ENCODE data around the gene PDE6D.

PDE6D gene

DNA sequence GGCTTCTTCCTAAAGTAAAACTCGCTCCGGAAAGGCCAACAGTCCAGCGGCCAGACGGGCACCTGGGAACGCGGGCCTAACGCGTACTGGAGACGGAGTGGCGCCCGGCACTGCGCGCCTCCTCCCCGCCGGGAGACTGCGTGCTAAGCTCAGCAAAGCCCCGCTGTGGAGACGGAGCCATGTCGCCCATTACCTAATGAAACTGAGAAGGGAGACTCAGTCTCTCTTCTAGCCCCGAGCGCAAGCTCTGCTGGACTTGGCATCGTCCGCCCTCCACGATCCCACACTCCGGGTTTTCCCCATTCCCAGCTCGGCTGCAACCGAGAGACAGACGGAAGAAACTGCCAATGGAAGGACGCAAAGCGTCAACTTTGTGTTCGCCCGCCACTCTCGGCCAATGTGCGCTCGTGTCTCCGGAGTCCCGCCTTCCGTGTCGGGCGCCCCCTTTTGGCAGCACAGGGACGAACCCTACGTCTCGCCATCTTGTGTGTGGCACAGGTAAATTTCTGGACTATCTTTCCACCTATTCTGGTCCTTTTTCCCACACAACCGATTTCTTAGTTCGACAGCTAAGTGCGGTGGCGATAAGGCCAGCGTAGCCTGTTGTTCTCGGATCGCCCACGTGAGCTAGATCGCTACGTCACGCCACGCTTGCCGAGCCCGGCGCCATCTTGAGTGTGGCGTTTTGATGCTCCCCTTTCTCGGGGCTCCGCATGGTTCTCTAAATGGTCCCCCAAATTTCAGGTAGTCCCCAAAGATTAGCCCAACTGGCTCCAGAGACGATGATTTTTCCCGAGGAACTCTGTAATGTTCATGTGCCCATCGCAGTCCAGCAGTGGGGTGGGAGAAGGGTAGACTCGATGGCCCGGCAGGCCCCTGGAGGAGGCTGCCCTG is 74.1 kb downstream of the PDE6D start:
- peak; percentile 95 for DNase-seq

DNA sequence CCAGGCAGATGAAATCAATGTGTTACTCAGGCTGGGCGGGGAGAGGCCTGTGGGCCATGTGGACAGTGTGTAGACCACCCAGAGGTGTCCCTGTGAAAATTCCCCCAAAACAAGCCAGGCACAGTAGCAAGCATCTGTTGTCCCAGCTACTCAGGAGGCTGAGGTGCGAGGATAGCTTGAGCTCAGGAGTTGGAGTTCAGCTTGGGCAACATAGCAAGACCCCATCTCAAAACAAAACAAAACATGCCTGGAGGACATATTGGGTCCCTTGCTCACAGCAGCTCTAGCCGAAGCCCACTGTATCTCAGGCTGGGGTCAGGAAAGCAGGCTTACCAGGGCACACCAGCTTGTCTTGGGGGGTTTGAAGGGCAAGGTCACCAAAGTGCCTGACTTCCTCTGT is 77.1 kb downstream of the PDE6D start:
- DNase-seq: no peak

DNA sequence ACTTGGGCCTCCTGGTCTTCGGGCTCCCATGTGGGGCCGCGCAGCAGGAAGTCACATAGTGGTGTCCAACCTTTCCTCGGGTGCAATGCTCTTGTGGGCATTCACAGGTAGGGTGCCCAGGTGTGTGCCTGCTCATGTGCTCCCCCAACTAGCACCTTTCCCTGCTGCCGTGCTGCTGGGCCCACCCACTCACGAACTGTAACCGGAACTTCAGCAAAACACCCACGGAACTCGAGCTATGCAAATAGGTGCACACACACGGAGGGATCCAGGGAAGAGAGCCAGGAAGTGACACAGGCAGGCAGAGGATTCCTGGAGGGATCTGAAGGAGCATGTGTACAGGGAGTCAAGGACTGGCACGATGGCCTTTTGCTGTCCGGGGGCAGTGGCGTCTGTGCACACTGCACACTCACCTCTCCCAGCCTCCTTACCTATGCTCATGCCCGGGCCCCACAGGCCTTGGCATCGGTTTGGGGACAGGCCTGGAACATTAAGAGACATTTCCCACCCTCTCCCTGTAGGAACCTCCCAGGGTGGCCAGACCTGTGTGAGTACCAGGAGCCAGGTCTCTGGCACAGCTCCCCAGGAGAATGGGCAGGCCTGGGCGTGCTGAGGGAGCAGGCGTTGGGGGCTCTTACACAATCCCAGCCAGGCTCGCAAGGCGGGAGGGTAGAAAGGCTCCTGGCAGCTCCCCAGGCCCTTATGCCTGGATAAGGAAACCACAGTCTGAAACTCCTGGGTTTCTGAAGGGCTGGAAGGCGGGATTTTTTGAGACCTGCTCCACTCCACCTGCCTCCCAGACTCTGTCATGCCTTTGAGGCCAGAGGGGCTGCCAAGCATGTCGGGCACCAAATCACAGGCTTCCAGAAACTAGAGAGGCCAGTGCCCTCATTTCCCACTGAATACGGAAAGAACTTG is 79.4 kb downstream of the PDE6D start:
- DNase-seq: no peak

DNA sequence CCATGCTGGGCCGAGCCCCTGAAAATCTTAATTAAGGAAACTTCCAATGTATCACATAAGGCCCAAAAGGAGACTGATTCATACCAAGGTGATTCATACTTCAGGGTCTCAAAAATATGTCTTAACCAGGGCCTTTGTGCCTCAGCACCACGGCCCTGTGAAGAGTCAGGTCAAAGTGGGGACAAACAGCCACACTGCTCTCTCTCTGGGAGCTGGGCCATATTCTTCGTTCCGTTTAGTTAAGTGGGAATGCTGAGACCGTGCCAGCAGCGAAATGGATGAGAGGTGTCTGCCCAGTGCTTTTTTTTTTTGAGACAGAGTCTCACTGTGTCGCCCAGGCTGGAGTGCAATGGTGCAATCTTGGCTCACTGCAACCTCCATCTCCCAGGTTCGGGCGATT is 82.1 kb downstream of the PDE6D start:
- no peak for DNase-seq

DNA sequence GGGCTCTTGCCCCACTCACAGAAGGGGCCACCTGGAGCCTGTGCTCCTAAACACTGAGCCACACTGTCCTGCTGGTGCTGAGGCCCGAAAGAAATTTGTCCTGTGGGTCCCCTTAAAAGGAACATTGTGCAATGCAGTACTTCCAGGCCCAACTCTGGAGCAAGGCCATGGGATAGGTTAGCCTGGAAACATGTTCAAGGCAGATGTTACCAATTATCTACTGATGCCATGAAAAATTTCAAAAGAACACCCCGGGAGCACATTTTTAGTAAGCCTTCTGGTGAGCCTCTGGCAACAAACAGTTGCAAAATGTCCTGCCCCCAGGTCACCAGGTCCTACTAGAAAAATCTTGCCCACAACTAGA is 85.1 kb downstream of the PDE6D start:
- no peak for DNase-seq

DNA sequence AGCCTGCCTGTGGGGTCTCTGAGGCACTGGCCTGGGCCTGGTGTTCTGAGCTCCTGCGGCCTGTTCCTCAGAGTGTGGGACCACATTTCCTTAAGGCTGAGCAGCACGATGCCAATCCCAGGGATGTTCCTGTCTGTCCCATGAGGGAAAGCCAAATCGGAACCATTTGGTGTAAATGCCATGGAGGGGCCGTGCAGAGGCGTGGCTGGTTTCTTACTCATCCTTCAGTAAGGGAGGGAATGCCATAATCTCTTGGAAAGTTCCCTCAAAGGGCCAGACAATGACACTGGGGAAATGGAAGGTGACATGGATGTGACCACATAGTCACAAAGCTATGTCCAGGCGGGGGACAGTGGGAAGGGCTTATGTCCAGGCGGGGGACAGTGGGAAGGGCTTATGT is 87.1 kb downstream of the PDE6D start:
- DNase-seq: no peak

DNA sequence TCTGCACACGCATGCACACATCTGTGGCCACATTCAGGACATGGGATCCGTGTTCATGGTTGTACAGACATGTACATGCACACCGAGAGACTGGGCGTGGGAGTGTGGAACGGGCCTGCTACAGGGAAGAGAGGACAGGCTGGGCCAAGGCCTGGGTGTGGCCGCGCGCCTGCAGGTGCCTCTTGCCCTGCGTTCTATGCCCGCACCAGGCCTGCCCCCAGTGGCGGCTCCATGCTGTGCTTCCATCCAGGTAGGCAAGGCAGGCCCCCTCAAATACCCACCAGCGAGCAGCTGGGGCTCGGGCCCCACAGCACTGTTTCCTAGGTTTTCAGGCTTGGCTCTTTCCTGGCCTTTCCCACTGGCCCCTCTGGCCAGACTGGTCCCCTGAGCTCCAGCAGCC is 88.2 kb downstream of the PDE6D start:
- no peak for DNase-seq

DNA sequence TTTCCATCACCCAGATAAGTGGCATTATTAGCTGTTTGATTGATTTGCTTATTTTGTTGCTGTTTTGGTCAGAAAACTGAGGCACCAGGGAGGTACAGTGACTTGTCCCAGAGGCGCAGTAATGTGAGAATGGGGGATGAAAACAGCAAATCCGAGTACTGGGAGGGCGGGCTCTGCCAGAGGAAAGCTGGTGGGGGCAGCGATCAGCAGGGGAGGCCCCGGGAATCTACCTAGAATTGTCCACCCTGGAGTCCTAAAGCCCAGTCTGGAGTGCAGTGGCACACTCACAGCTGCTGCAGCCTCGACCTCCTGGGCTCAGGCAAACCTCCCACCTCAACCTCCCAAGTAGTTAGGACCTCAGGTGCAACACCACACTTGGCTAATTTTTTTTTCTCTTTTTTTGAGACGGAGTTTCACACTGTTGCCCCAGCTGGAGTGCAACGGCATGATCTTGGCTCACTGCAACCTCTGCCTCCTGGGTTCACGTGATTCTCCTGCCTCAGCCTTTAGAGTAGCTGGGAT is 89.8 kb downstream of the PDE6D start:
- DNase-seq: no peak

DNA sequence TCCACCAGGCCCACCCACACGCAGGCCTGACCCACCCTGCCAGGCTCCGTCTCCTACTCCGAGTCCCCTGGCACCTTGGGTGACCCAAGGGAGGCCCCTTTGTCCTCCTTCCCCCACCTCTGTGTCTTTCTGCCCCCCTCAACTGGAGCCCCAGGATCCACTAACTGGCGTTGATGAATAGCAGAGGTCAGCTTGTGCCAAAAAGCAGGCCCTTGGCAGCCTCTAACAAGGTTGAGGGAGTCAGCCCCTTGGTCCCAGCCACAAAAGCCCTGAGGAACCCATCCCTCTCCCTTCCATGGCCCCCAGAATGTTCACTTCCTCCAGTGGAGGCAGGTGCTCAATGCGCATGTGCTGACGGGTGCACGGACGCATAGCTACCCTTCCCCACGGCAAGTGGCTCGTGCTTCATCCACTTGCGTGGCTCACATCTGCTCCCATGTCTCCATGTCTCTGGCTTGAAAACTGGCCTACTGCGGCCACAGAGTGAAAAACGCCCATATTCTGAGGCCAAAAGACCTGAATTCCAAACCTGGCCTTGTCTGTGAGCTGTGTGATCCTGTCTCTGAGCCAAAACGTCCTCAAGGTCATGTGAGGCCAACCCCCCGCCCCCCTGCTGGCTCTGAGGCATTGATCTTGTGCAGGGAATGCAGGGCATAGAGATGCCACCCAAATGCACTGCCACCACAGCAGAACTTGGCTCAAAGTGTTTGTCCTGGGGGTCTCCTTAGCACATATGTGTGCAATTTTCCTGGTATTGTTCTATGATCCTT is 91.8 kb downstream of the PDE6D start:
- no peak for DNase-seq

DNA sequence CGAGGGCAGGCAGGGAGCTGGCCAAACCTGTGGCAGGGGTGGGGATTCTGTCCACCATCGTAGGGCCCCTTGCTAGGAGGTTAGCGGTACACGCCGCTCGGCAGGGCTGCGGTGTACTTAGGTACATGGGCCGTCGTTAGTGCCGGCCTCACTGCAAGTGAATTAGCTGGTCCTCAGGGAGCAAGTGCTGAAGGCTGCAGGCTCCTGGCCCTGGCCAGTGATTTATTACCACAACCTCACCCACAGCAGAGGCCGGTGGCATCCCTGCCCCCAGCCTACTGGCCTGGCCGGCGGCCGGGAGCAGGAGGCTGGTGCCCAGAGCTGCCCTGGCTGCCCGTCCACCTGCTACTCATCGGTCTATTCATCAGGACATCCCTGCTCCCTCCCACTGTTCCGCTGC is 92.4 kb downstream of the PDE6D start:
- no peak for DNase-seq

DNA sequence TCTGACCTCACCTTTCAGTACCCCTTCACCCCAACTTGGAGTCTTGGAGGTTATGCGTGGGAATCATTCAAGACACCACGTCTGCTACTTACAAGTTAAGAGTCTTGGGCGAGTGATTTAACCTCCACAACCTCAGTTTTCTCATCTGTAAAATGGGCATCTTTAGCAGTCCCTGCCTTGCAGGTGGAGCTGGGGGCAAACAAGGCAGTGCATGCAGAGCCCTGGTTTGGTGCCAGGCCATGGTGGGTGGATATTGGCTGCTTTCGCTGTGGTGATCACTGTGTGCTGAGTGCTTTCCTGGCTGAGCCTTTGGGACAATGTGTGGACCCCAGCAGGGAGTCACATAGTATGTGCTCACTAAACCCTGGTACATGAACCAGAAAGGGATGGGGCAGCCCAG is 93.1 kb downstream of the PDE6D start:
- no peak for DNase-seq

DNA sequence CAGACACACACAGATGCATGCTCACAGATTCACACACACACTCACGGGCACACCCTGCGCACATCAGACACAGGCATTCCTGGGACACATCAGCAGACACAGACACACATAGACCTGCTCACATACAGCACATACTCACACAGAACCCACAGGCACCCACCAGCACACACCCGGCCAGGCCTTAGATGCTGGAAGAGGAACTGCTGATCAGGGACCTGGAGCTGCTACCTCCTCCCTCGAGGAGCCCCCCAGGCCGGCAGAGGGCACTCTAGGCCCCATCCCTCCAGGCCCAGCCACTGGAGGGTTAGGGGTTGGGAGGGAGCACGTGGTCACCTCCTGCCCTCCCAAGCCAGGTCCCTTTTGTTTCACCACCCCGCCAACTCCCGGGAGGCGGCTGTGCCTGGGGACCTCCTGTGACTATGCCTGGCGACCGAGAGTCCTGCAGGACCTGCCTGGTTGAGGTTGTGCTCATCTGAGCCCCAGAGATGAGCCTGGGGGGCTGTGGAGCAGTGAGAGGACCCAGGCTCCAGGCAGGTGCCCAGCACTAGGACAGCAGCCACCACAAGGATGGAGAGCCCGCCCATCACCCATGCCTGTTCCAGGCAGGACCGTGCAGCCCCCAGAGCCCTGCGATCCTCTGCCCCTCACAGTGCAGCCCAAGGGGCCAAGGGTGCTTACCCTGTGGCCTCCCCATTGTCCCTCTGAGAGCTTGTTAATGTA is 93.8 kb downstream of the PDE6D start:
- peak; percentile 61 for DNase-seq

DNA sequence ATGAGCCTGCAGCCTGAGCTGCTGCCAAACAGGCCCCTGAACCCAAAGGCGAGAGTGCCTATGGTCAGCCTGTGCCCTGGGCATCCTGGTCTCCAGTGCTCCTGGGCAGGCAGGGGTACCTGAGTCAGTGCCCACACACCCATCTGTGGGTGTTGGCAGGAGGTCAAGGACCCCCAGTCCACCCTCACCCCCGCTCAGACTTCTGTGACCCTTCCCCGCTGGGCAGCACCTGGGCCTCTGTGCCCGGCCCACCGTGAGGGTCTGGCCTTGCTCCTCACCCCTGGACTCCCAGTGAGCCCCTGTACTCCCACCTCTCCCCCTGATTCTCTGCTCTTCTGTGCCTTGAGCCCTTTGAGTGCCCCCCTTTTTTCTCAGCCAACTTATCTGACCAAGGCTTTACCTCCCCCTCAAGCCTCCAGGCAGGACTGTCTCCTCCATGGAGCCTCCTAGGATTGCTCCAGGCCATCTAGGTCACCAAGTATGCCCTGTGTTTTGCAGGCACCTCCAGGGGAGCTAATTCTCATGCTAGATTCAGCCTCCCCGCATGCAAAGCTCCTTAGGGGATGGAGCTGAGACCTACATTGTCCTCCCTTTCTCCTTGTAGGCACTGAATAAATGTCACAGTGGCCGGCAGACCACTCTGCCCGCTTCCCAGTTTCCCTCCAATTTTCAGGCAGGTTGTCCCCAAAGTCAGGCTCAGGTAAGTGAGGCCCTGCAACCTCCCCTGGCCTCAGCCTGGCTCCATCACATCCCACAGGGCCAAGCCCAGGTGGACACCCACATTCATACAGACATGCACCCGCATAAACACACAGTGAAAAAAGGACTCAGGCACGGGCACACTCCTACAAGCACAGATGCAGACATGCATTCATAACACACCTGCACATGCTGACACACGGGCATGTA is 94.6 kb downstream of the PDE6D start:
- DNase-seq: no peak

DNA sequence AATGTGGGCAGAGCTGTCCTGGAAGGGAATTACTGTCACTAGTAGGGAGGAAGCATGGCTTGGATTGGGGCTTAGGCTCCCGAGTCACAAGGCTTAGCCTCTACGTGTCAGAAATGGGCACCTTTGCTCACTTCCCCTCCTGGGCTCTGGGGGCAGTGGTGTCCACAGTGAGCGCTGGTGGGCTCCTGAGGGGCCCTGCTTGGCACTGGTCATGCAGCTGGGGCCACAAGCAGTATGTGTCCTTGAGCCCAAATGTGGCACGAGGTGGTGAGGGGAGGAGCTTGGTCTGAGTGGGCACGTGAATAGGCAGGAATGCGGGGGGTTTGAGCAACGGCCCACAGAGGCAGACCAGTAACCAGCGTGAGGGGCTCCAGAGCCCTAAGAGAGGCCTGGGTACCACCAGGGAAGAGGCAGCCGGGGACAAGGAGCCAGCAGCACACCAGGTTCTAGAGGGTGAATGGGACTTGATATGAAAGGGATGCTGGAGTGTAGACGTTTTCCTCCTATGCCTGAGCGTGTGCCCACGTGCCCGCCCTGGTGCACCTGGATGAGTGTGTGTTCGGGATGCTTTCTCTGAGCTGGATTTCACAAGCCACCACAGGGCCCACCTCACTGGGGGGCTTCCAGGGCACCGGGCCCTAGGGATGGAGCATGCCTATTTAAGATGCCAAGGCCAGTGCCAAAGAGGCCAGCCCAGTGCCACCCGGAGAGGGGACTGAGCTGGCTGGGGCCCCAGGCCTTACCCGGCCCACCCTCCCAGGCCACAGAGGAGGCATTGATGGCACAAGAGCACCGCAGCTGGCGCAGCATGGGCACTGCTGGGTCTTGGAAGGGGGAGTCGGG is 95.5 kb downstream of the PDE6D start:
- DNase-seq: no peak

DNA sequence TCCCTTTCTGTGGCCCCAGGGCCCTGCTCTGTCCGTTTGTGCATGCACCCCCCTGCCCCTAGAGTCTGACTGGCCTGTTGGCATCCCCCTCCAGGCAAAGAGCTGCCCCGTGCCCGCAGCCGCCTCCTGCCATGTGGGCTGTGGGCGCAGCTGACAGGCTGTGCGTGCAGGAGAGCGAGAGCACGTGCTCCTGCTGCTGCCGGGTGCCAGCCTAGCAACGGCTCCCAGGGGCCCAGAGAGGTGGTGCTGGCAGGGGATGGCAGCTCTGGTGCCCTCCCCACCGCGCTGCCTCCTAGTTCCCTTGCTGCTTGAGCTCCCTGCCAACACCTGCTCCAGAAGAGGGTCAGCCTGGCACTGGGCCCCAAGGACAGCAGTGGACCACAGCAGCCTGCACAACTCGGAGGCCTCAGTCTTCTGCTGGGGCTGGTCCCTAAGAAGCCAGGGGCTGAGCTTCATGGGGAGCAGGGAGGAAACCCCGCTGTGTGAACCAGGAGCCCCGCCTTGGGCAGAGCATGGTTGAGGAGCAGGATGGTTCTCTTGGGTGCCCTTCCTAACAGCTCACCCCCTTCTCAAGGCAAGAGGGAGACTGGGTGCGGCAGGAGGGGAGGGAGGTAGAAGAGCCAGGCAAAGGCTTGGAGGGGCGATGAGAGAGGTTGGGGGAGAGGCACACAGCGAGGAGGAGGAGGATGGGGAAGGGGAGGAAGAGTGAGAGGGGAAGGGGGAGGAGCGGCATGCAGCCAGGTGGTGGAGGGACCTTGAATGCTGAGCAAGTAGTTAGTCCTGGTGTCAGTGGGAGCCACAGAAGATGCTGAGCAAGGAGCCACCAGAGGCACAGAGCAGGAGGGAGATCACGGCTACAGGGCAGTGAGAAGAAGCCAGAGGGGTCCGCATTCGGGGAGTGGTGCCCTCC is 96.5 kb downstream of the PDE6D start:
- no peak for DNase-seq

DNA sequence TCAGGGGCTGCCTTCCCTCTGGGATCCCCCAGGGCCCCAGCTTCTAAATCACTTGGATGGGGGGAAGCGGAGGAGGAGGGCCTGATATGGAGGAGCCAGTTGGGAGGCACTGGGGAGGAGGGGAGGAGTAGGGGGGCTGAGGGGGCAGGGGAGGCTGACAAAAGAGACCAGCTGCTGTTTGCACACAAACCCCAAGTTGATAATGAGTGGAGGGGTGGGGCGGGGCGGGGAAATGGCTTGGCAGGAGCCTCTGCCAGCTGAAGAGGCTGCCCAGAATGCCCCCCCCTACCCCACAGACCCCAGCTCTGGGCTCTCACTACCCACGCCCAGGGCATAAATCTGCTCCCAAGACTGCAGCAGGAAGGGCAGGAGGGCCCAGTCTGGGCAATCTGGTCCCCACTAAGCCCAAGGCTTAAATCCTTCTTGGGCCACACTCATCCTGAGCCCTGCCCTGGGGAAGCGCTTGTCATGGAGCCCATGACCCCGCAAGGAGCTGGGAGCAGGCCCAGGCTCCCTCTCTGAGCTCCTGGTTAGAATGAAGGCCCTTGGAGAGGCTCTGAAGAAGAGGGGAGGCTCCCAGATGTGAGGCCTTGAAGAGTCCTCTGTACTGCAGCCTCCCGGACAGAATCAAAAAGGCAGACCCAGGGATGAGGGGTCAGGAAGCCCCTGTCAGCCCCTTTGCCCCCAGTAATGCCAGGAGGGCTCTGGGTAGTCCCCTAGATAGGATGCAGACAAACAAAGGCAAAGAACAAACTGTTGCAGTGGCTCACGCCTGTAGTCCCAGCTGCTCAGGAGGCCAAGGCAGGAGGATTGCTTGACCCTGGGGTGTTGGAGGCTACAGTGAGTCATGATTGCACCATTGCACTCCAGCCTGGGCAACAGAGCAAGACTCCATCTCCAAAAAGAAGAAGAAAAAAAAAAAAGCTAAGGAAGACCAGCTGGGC is 97.5 kb downstream of the PDE6D start:
- no peak for DNase-seq

DNA sequence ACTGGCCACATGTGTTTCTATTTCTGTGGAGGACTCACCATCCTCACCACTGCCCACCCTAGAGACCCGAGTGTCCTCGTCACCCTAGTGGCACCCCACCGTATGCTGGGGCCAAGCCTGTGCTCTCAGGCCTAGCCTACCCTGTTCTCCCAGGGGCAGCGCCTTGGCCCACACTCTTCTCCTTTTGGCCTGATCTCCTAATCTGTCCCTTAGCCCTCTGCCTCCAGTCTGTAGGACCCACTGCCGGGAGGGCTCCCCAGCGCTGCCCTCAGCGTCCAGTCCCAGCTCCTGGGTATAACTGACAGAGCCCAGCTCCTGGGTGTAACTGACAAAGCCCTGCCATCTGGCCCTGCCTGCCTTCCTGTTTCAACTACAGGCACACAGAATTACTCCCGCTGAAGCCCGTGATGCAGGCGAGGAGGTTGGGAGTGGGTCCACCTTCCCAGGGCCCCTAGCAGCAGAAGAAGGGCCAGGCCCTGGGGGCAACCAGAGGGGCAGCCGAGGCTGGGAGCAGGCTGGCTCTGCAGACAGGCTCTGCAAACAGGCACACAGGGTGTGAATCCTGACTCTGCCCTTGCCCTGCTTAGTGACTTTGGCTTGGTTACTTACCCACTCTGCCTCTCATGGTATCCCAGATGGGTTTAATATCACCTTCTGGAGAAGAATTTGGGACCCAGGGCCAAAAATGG is 98.3 kb downstream of the PDE6D start:
- DNase-seq: no peak
